ENCODE measurements around the gene GALC. TPM values are rescaled to one million over a fixed set of nuclear protein-coding genes. Genes with fewer than 3 reads are reported as not detected.

The GALC gene
- total RNA-seq, 3 donors from 2014 or later (not counting 1 experiment from before 2014, with no cell fraction given), result 50.3 to 78.2 (median 67.2) TPM

DNA sequence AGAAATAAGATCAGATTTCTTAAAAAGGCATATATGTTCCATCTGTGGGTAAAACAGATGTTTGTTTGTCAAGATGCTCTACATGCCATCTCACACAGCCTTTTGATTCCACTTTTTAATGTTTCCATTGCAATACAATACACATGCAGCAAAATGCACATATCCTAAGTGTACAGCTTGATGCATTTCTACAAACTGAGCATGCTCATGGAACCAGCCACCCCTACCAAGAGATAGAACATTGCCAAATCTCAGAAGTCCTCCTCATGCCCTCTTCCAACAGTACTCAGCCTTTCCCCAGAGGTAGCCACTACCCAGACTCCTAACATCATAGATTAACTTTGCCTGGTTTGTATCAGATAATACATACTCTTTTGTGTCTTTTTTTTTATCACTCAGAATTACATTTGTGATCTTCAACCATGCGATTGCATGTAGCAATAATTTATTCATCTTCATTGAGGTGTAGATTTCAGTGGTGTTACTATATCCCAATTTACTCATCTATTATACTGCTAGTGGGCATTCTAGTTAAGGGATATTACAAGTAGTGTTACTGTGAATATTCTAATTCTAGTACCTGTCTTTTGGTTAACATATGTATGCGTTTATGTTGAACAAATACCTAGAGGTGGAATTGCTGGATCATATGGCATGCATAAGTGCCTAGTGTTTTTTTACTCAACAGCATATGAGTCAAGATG, 15.2 kb upstream of the GALC start:
- H3K27ac ChIP-seq (ENCODE audit: low read length), result peak overlapping the region; percentile 99
- Mint-ChIP-seq H3K9me3 (no peaks in the 10 kb centered on the region), H3K27ac (peak overlapping the region; percentile 96 to 98), H3K4me1 (peaks cover 73 to 76% of the 10 kb centered on the region in 2 donors), H3K27me3 (ENCODE audit: low read depth in 2 of 2) (no peaks in the 10 kb centered on the region), H3K4me3 (peak overlapping the region; percentile 89), H3K36me3 (peaks cover 17% of the 10 kb centered on the region)
- H3K4me3 ChIP-seq (ENCODE audit: low read length), result peak overlapping the region; percentile 78
- H3K36me3 ChIP-seq (ENCODE audit: control insufficient read depth, insufficient read depth, low read length), result peaks cover 34% of the 10 kb centered on the region
- 100% methylated on average over 1 of the region's 2 CpGs for WGBS (ENCODE audit: insufficient coverage)
- H3K27me3 ChIP-seq (ENCODE audit: control insufficient read depth, insufficient read depth, low read length), result no peaks in the 10 kb centered on the region
- peak in 1 of 2 donors; percentile 17 for DNase-seq
- TF ChIP-seq, protein P1, sequence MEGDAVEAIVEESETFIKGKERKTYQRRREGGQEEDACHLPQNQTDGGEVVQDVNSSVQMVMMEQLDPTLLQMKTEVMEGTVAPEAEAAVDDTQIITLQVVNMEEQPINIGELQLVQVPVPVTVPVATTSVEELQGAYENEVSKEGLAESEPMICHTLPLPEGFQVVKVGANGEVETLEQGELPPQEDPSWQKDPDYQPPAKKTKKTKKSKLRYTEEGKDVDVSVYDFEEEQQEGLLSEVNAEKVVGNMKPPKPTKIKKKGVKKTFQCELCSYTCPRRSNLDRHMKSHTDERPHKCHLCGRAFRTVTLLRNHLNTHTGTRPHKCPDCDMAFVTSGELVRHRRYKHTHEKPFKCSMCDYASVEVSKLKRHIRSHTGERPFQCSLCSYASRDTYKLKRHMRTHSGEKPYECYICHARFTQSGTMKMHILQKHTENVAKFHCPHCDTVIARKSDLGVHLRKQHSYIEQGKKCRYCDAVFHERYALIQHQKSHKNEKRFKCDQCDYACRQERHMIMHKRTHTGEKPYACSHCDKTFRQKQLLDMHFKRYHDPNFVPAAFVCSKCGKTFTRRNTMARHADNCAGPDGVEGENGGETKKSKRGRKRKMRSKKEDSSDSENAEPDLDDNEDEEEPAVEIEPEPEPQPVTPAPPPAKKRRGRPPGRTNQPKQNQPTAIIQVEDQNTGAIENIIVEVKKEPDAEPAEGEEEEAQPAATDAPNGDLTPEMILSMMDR (IDR thresholded peaks at IDR 0.05), result no peak
- intact Hi-C loops (cut with micrococcal nuclease), result no loop called here
- ATAC-seq, result peak in 1 of 3 donors; percentile 0
- H3K4me1 ChIP-seq (ENCODE audit: control insufficient read depth, insufficient read depth, low read length), result peaks cover 29% of the 10 kb centered on the region
- H3K9me3 ChIP-seq (ENCODE audit: control insufficient read depth, insufficient read depth, low read length), result no peaks in the 10 kb centered on the region

- intact Hi-C loops (cut with micrococcal nuclease), result loop anchor here (2.0 kb wide), 1 partner anchor 63 kb away; no protein-coding TSS in a partner anchor
- Mint-ChIP-seq H3K4me1 (peaks cover 75 to 79% of the 10 kb centered on the region in 2 donors), H3K27me3 (ENCODE audit: low read depth in 2 of 2) (no peaks in the 10 kb centered on the region), H3K27ac (peak overlapping the region; percentile 96 to 98), H3K36me3 (peaks cover 17% of the 10 kb centered on the region), H3K9me3 (no peaks in the 10 kb centered on the region), H3K4me3 (peak overlapping the region; percentile 82)
- 17% methylated on average over 1 of the region's 1 CpG for WGBS (ENCODE audit: insufficient coverage)
- Histone ChIP-seq H3K27me3 (ENCODE audit: control insufficient read depth, insufficient read depth, low read length) (no peaks in the 10 kb centered on the region), H3K4me1 (ENCODE audit: control insufficient read depth, insufficient read depth, low read length) (peaks cover 29% of the 10 kb centered on the region), H3K4me3 (ENCODE audit: low read length) (peak overlapping the region; percentile 78), H3K36me3 (ENCODE audit: control insufficient read depth, insufficient read depth, low read length) (peaks cover 32% of the 10 kb centered on the region), H3K27ac (ENCODE audit: low read length) (peak overlapping the region; percentile 99), H3K9me3 (ENCODE audit: control insufficient read depth, insufficient read depth, low read length) (no peaks in the 10 kb centered on the region)
- TF ChIP-seq, protein P1 (IDR thresholded peaks at IDR 0.05), result no peak
- ATAC-seq (no peak), DNase-seq (peak in 1 of 2 donors; percentile 37)
These were observed 14.6 kb upstream of the GALC start for GRCh38 chr14:88007608-88008007.

GRCh38 chr14:88005978-88006851, 13.2 kb upstream of the GALC start:
- peak; percentile 79 to 92 (median 90) for ATAC-seq

More at GRCh38 chr14:88005978-88006851, 13.2 kb upstream of the GALC start:
- peak overlapping the region; percentile 99 for H3K27ac ChIP-seq (ENCODE audit: low read length)
- peaks cover 13% of the 10 kb centered on the region for H3K36me3 Mint-ChIP-seq
- TF ChIP-seq, protein P1 (IDR thresholded peaks at IDR 0.05), result no peak
- no peaks in the 10 kb centered on the region for H3K27me3 ChIP-seq (ENCODE audit: control insufficient read depth, insufficient read depth, low read length)
- DNase-seq, result peak; percentile 57 to 92
- H3K27me3 Mint-ChIP-seq (ENCODE audit: low read depth in 2 of 2), result no peaks in the 10 kb centered on the region
- peaks cover 68 to 74% of the 10 kb centered on the region in 2 donors for H3K4me1 Mint-ChIP-seq
- H3K36me3 ChIP-seq (ENCODE audit: control insufficient read depth, insufficient read depth, low read length), result peaks cover 18% of the 10 kb centered on the region
- H3K4me1 ChIP-seq (ENCODE audit: control insufficient read depth, insufficient read depth, low read length), result peaks cover 33% of the 10 kb centered on the region
- H3K4me3 ChIP-seq (ENCODE audit: low read length), result peak overlapping the region; percentile 78
- 7% methylated on average over 8 of the region's 13 CpGs for WGBS (ENCODE audit: insufficient coverage)
- peak overlapping the region; percentile 84 for H3K4me3 Mint-ChIP-seq
- intact Hi-C loops (cut with micrococcal nuclease), result loop anchor here (1.0 to 2.0 kb wide), 3 partner anchors 13 to 61 kb away; partner anchors contain the start of gene GALC
- H3K27ac Mint-ChIP-seq, result peak overlapping the region; percentile 96 to 98
- H3K9me3 ChIP-seq (ENCODE audit: control insufficient read depth, insufficient read depth, low read length), result no peaks in the 10 kb centered on the region
- H3K9me3 Mint-ChIP-seq, result no peaks in the 10 kb centered on the region

Measured in natural killer cell (primary cell).